IPS DF 19.7 (cell line): ENCODE data around the gene SLC44A3.
A peak's percentile ranks its signal among the peaks of the same experiment; 100 is the strongest.

Experiments
- DNase-seq: peaks from one replicate; pipeline ENCODE4 v3.0.0-alpha.2; 2013; ENCODE audit warnings: low read depth, low spot score

The SLC44A3 gene

DNA sequence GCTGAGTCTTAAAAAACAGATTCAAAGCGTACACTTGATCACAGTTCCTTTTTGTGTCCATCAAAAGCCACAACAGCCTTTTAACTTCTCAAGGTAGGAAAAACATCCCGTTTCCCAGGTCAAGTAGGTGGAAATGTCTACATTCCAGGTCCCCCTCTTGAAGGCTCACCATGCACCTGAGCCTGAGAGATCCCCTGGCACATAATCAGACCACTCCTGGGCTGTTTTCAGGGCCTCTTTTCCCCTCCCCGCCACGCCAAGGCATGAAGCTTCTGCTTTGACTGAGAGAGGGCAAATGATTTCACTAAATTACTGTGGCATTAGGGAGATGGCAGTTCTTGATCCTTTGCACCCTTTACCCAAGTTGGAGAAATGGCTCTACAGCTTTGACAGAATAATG is 85.0 kb downstream of the SLC44A3 start:
- no peak for DNase-seq

DNA sequence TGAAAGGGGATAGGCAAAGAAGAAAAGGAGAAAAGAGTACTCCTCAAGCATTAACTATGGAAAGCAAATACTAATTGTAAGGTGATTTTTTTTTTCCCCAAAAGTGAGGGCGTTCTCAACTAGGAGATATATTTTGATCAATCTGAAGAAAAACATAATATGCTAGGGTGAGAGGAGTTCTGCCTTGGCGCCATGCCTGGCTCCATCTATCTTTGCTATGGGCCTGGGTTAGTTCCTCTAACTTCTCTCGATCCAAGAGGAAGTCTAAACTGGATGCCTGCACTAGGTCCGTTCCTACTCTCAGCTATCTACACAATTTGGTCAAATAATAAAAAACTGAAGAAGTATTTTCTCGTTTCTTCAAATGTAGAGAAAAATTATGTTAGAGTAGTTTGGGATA is 86.2 kb downstream of the SLC44A3 start:
- DNase-seq: no peak

DNA sequence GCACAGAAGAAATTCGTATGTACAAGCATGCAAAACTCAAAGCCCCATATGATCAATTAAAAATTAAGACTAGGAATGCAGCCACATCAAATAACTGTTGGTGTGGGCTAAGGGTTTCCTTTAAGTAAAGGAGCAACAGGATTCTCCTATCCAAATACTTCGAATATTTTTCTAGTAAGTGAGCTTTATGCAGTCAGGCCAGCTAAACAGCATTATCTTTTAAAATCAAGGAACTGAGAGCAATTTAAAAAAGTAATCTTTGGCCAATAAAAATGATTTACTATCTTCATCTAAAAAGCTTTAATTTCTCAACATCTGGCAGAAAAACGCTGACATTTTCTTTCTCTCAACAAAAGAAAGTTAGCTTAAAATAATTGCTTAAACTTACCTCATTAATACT is 87.0 kb downstream of the SLC44A3 start:
- no peak for DNase-seq

DNA sequence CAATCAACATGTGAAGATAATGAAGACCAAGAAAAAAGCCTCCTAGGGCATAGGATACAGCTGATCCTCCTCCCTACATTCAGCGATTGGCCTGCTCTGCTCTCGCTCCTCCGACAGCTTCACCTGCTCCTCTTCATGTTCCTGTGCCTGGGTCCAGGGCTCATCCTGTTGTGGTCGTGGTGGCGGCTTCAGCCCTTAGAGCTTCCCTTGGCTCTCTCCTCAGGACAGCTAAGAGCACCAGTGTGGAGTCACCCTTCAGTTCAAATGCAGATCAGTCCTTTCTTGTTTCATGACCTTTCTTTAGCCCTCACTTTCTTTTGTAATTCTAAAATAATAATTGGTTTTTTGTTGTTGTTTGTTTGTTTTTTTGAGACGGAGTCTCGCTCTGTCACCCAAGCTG is 88.0 kb downstream of the SLC44A3 start:
- DNase-seq: no peak

DNA sequence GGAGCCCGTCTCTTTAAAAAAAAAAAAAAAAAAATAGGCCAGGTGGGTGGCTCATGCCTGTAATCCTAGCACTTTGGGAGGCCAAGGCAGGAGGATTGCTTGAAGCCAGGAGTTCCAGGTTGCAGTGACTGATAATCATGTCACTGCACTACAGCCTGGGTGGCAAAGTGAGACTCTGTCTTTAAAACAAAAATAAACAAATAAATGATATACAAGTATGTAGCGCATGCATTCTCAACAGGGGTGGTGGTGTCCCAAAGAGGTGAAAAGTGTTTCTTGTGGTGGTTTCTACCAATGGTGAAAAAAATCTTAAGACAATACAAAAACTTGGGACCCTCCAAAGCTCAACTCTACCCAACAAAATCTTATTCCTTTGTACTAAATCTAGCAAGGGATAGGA is 88.8 kb downstream of the SLC44A3 start:
- no peak for DNase-seq

DNA sequence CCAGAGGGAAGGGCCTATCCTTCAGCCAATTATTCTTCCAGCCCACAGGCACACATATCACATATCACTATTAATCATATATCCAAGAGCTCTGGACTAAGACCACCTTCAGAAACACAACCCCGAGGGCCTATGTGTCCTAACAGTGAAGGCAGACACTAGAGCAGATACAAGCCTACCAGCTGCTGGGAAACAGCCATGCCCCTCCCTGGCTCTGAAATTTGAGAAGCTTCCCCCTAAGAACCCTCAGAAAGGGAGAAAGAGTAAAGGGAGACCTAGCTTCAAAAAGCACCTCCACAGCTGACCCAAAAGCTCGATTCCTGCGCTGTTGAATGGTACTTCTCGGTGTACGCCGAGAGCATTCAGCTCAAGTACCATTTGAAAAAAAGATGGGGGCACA is 89.3 kb downstream of the SLC44A3 start:
- DNase-seq: no peak

DNA sequence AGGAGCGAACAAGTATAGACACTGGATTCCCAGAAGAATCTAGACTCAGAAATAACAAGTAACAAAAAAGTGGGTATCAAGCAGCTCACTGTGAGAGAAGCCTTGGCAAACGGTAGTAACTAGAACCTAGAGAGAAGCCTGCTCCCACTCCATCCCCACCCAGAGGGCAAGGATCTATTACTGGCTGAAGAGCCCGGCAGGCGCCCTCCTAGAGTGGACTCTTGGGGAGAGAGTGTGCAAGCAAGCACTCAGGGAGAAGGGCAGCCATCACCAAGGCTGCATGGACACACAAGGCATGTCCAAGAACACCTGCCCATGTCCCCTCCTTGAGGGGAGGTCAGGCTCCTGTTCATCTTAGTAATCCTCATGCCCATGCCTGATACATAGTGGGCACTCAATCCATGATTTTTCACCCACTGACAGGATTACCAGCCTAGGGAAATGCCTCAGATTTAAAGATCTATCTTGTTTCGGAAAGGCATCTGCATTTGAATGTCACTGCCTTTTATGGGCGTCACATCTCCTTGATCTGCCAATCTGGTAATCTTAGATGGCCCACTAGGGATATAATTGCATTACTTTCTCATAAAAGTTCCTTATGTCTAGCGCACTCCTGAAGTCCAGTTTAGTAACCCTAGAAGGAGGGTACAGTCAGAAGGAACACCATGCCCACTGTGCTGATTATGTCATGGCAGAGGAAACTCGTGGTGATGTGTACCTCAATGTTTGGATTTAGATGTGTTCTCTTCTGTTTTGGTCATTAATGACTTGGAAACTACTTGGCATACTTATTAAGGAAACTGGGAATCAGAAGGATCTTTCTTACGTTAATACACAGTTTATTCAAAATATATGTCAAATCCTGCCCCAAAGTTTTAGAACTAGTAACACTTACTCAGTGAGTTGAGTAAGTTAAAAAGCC is 92.4 kb downstream of the SLC44A3 start:
- DNase-seq: no peak

DNA sequence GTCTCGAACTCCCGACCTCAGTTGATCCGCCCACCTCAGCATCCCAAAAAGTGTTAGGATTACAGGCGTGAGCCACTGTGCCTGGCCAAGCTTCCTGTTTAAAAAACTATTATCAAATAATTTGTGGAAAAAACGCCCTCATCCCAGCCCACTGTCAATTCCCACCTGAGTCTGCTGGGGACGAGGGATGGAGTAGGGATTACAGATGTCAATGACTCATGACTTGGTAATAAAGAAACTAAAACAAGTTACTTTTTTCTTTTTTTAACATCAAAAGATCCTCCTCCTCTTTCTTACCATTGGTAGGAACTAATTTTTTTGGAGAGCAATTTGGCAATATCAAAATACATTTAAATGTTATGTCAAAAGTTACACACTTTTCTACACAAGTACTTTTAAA is 97.1 kb downstream of the SLC44A3 start:
- DNase-seq: no peak

DNA sequence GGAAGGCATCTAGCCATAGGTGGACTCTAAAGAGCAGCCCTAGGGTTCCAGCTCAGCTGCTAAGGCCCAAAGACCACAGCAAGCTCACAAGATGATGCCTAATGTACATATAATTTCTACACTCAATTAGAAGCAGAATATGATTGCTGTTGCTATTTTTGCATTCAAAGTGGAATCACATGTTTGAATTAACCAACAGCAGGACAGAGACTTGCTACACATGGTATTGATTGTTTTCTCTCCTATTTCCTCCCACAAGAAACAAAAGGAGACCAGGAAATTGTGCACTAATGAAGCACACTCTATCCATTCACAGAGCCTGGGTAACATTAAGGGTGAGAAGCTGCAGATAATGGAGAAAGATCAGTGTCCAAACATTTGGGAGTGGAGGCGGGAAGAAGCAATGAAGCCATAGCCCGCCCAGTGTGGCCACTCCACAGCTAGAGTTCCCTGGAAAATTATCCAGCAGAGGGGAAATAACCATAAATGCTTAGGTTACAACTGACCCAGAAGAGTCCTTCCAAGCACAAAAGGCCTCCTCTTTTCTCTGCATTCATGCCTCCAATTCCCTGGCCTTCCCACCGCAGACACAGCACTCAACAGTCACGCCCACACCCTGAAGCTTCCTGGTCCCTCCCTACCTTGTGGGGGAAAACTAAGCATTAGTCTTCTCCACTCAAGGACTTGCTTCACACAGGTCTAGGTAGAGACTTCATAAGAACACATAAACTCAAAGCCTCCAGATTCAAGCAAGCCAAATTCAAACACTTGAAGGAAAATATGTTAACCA is 99.3 kb downstream of the SLC44A3 start:
- DNase-seq: no peak

DNA sequence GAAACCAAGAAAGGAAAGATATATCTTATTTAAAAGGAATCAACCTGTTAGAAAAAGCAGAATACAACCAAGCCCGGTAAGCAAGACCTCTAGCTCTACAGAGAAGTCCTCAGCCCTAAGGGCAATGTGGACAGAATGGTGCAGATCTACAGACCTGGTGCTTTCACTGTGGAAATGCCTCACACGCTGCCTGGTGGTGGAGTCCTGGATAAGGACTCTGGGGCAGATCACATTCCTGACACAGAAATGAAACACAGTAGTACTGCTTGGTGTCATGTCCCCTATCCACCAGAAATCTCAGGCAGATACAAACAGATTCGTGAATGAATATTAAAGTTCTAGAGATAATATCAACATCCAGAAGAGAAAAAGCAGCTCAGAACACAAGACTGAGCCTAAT is 99.9 kb downstream of the SLC44A3 start:
- no peak for DNase-seq

DNA sequence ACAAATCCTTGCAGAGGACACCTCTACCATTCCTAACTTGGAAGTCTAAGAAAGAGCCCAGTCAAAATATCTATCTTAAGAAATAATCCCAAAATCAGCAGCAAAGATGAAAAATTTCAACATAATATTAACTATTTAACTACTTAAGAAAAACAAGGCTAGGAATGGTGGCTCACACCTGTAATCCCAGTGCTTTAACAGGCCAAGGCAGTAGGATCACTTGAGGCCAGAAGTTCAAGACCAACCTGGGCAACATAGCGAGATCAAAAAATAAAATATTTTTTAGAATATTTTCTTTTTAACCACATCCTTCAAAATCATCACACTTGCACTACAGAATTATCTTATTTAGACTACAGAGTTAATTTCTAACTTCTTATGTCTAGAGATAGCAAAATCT is 101.8 kb downstream of the SLC44A3 start:
- DNase-seq: no peak

DNA sequence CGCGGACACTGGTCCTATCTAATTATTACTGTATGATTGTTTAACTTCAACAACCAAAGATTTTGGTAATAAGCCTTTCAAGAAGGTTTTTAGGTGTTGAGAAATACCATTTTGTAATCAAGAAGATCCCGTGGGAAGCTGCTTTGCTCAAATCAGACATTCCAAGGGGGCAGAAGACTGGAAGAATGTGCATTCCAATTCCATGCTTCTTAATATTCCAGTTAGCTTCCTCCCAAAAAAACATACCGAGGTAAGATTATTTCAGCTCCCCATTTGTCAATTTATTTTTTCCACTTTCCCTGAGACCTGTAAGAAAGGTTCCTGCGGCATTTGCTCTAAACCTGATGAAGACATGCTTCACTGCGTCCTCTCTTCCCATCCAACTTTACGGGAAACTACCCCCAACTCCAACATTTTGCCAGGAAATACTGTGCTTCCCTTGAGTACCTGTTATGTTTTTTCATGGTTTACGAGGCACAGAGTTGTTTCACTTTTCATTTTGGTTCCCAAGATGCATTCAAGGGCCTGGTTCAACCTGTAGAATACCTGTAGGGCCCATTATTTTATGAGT is 102.7 kb downstream of the SLC44A3 start:
- no peak for DNase-seq

DNA sequence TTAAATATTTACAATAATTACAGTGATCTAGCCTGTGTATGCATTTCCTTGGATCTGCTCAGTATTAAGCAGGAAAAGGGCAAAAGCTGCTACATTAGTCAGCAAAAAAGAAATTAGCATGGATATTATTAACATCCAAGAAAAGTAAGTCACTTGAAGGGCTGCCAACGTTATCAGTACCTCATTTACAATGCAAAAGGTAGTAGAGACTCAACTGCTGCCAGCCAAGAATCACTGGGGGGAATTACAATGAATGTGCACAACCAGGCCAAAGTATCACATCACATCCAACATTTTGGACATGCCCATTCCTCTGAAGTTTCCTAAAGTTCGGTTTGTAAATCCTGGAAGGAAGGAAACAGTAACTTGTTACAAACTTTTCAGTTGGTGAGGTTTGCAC is 104.8 kb downstream of the SLC44A3 start:
- no peak for DNase-seq

DNA sequence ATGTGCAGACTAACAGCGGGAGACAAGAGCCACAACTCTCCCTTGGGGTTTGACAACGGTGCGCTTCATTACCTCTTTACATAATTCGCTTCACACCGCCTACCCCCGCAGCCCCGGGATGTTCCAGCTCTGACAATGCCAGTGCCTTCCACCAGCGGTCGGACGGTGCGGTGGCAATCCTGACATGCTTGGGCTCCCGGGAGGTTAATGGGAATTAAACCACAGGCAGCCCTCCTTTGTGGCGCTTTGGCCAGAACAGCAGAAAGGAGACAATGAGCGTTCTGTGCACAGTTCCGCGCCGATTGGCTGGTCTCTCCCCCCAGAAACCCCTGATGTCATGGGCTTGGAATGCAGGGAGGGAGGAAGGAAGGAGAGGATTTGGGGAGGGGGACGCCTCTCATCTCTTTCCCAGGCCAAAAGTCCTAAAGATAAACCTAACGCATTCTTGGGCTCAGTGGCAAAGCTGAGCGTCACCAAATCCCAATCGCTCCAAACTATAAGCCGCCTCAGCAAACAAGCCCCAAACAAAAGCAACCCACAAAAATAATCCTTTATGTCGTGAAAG is 105.5 kb downstream of the SLC44A3 start:
- peak; percentile 89 for DNase-seq

DNA sequence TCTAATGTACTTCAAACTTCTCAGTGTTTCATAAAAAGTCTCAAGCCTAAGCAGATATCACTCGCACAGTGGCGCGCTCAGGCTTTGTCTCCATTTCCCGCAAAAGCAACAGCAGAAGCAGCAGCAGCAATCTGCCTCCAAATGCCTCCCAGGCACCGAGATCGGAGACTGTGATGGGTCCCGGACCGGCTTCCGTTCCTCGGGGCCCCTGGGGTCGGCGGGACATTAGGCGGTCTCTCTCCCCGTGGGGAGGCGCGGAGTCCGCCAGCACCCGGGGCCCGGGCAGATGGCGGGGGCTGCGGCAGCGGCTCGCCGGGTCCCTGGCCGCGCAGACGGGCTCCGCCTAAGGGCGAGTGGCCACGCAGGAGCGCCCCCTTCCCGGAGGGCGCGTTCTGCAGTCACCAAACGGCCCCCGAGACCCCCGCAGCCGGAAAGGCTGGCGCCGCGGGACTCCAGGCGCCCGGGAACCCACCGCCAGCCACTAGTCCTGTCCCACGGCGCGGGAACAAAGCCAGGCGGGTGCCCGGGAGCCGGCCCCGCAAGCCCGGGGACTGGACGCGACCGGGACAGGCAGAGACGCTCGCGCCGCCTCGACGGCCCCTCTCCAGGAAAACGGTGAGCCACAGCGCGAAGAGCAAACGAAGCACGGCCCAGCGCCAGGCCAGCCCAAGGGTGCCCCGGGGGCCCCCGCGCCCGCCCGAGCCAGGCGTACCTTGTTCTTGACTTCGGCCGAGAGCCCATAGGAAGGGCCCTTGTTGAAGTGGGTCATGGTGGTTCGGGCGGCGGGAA is 106.2 kb downstream of the SLC44A3 start:
- DNase-seq: no peak

DNA sequence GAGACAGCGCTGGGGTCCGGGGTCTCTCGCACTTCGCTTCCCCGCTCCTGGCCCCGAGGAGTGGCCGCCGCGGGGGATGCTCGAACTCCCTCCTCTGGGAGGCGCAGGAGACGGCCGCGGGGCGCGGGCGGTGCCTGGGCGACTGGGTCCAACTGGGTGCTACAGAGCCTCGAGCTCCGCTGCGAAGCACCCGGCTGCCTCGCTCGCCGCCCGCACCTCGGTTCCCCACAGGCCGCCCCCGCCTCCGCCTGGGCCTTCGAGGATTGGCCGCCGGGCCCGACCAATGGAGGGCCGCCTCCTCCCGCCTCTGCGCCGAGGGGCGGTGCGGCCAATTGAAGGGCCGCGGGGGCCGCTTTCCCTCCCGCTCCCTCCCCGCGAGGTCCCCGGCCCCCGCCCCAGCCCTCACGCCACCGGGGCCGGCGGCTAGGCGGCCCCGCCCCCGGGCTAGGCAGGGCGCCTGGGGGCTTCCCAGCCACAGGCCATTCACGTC is 106.8 kb downstream of the SLC44A3 start, which contains the start of gene CNN3:
Gene CNN3, minus strand, starts transcription at position 196 of the 490 bp plus-strand sequence. CDS start 216 bp downstream, outside the sequence.
- no peak for DNase-seq

DNA sequence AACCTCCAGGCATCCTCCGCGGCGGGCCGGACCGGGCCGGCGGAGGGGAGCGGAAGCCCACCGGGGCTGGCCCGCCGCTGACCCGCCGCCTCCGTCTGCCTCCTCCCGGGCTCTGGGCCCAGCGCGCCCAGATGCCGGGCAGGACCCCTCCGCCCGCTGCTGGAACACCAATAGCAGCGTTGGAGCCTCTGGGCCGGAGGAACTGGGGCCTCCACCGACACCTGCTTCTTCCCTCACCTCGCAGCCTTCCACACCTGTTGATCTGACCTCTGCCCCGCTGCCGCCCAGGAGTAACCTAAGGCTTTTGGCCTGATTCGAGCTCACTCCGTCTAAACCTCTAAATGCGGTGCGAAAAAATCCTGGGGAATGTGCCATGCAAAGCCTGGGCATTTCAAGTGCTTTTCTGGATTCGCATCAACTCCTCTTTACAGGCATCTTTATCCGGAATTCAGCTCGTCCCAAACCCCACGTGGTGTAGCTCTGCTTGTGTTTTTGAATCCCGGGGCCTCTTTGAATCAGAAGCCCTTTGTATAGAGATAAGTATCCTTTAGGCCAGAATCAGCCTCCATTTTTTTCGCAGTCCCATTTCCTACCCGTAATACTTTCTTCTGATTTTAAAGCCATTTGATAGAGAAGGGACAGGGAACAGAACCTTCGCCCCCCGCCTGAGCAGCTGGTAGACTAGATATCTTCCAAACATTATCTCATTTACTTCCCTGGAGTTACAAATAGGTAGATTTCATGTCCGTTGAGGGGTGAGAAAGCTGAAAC is 107.4 kb downstream of the SLC44A3 start:
- DNase-seq: no peak

DNA sequence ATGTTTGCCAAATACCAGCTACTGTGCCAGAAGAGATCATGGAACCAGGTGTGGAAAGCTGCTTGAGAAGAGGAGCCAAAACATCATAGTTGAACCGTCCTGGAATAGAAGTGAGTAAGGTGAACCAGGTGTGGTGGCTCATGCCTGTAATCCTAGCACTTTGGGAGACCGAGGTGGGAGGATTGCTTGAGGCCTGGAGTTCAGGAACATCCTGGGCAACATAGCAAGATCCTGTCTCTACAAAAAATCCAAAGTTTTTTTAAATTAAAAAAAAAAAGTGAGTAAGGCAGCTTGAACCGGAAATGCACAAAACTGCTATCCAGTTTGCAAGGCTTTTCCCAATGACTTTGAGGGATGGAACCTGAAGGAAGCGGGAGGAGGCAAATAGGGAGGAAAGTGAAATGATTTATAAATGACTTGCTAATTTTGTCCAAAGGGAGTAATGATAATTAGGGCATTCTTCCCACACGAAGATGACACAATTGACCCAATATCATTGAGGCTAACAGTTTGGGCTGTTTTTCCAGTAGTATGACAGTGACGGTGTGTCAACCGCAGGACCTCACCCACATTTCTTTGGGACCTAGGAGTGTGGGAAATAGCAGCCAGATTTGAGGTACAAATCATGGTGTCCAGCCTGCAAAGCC is 108.3 kb downstream of the SLC44A3 start:
- DNase-seq: no peak

DNA sequence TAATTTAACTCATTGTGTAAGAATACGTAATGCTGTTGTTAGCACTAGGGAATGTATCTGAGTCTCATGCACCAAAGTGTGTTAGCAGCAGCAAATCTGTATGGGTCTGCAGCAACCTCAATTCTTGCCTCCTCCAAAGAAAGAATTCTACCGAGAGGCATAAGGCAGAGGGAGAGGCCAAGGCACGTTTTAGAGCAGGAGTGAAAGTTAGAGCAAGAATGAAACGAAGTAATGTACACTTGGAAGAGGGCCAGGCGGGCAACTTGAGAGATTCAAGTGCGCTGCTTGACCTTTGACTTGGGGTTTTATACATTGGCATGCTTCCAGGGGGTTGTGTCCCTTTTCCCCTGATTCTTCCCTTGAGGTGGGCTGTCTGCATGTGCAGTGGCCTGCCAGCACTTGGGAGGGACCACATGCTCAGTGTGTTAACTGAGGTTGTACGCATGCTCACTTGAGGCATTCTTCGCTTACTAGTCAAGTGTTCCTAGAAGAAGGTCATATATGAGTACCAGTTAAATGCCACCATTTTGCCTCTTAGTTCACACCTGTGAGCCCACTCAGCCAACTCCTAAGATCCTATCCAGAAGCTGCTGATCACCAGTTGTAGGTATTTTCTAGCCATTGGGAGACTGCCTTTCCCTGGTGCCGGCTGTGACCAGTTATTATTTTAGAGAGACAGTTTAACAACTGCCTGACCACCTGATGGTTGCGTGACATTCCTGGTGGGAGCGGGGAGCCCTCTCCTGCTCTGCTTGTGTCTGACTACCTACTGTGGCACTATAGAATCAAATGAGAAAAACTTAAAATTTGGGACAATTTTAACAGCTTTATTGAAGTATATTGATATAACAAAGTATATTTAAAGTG is 109.4 kb downstream of the SLC44A3 start:
- no peak for DNase-seq
